HG02763 (cell line): ENCODE measurements around the gene TMEFF1.
A peak's percentile ranks its signal among the peaks of the same experiment; 100 is the strongest.

Source experiments
- ATAC-seq: cut with Tn5 transposase; IDR thresholded peaks from one replicate; pipeline ENCODE4 v1.9.1; 2021; ENCODE audit warnings: mild to moderate bottlenecking, moderate library complexity; ENCODE audit not compliant: unreplicated experiment

The TMEFF1 gene

GRCh38 chr9:100567856-100568255, 94.9 kb downstream of the TMEFF1 start:
- ATAC-seq, result no peak

GRCh38 chr9:100573655-100574260, 100.8 kb downstream of the TMEFF1 start:
- ATAC-seq, result no peak

GRCh38 chr9:100575006-100575405, 102.1 kb downstream of the TMEFF1 start:
- no peak for ATAC-seq

GRCh38 chr9:100575765-100576386, 102.9 kb downstream of the TMEFF1 start:
- no peak for ATAC-seq

- ATAC-seq, result no peak
Observed at GRCh38 chr9:100577776-100578448, 105.0 kb downstream of the TMEFF1 start, which contains the start of gene CAVIN4. CAVIN4 (plus strand) TSS chr9:100578079; CDS start chr9:100578144, 65 bp downstream.

GRCh38 chr9:100578610-100579009, 105.7 kb downstream of the TMEFF1 start:
- no peak for ATAC-seq

GRCh38 chr9:100579665-100580064, 106.7 kb downstream of the TMEFF1 start:
- no peak for ATAC-seq

GRCh38 chr9:100580257-100580656, 107.3 kb downstream of the TMEFF1 start:
- ATAC-seq, result no peak

GRCh38 chr9:100581081-100581480, 108.1 kb downstream of the TMEFF1 start:
- no peak for ATAC-seq

GRCh38 chr9:100581661-100582060, 108.7 kb downstream of the TMEFF1 start:
- ATAC-seq, result no peak

- ATAC-seq, result no peak
Observed at GRCh38 chr9:100583014-100583802, 110.3 kb downstream of the TMEFF1 start.

- no peak for ATAC-seq
Observed at GRCh38 chr9:100584951-100585350, 112.0 kb downstream of the TMEFF1 start.

- no peak for ATAC-seq
Observed at GRCh38 chr9:100586093-100586492, 113.1 kb downstream of the TMEFF1 start.

GRCh38 chr9:100587375-100587774, 114.4 kb downstream of the TMEFF1 start:
- no peak for ATAC-seq

GRCh38 chr9:100589582-100589981, 116.6 kb downstream of the TMEFF1 start:
- no peak for ATAC-seq

GRCh38 chr9:100590481-100590880, 117.5 kb downstream of the TMEFF1 start:
- no peak for ATAC-seq

GRCh38 chr9:100591139-100591538, 118.2 kb downstream of the TMEFF1 start:
- ATAC-seq, result no peak

GRCh38 chr9:100591639-100592412, 118.9 kb downstream of the TMEFF1 start:
- no peak for ATAC-seq

- peak; percentile 41 for ATAC-seq
Observed at GRCh38 chr9:100595391-100596199, 122.6 kb downstream of the TMEFF1 start.

GRCh38 chr9:100597236-100597635, 124.3 kb downstream of the TMEFF1 start:
- ATAC-seq, result no peak
